GM23338 (cell line): ENCODE measurements around the gene ANGPTL7. TPM values are rescaled to one million over a fixed set of nuclear protein-coding genes. Genes with fewer than 3 reads are reported as not detected.

Experiments used
- ATAC-seq: fragments of 200-7000 bp; cut with Tn5 transposase; 3 replicates; pipeline ENCODE4 v1.9.1; 2020
- DNase-seq: peaks from one replicate; pipeline ENCODE4 v3.0.0-alpha.2; 2015; ENCODE audit warnings: low spot score
- H2AFZ ChIP-seq: fragments of 200-600 bp; sonication (generic); 2 replicates; pipeline ENCODE4 v1.8.0; 2016; ENCODE audit warnings: antibody characterized with exemption, mild to moderate bottlenecking, moderate library complexity
- H3F3A ChIP-seq: fragments of 200-600 bp; sonication (generic); replicated peaks from 2 replicates; pipeline ENCODE4 v1.8.0; 2017; ENCODE audit warnings: antibody characterized with exemption, mixed run types, low read depth
- H3K27ac ChIP-seq: fragments of 200-600 bp; sonication (generic); 2 replicates; pipeline ENCODE4 v1.6.1; 2016; ENCODE audit warnings: low read depth
- H3K27me3 ChIP-seq: fragments of 200-600 bp; sonication (generic); 2 replicates; pipeline ENCODE4 v1.8.0; 2016; ENCODE audit warnings: mild to moderate bottlenecking, mixed run types, moderate library complexity; ENCODE audit not compliant: insufficient read depth
- H3K36me3 ChIP-seq: fragments of 200-600 bp; sonication (generic); 2 replicates; pipeline ENCODE4 v1.8.0; 2016; ENCODE audit warnings: mild to moderate bottlenecking; ENCODE audit not compliant: insufficient read depth
- H3K4me1 ChIP-seq: fragments of 200-600 bp; sonication (generic); 2 replicates; pipeline ENCODE4 v1.8.0; 2016; ENCODE audit warnings: mild to moderate bottlenecking, moderate library complexity; ENCODE audit not compliant: insufficient read depth
- H3K4me2 ChIP-seq: fragments of 200-600 bp; sonication (generic); 2 replicates; pipeline ENCODE4 v1.7.1; 2017; ENCODE audit warnings: mixed run types
- H3K4me3 ChIP-seq: fragments of 200-600 bp; sonication (generic); 2 replicates; pipeline ENCODE4 v1.6.1; 2016; ENCODE audit warnings: mixed run types
- H3K79me2 ChIP-seq: fragments of 200-600 bp; sonication (generic); replicated peaks from 2 replicates; pipeline ENCODE4 v1.8.0; 2017; ENCODE audit warnings: mild to moderate bottlenecking; ENCODE audit not compliant: insufficient read depth
- H3K9me2 ChIP-seq: fragments of 200-600 bp; sonication (generic); 2 replicates; pipeline ENCODE4 v1.8.0; 2017; ENCODE audit not compliant: insufficient read depth
- H4K20me1 ChIP-seq: fragments of 200-600 bp; sonication (generic); replicated peaks from 2 replicates; pipeline ENCODE4 v1.8.0; 2017; ENCODE audit warnings: mild to moderate bottlenecking; ENCODE audit not compliant: insufficient read depth
- H3K27ac Mint-ChIP-seq: 2 replicates; pipeline ENCODE4 v1.8.0; 2020; ENCODE audit warnings: inconsistent platforms, mild to moderate bottlenecking, moderate library complexity, mixed read lengths
- H3K27me3 Mint-ChIP-seq: 3 replicates; pipeline ENCODE4 v1.8.0; 2022; ENCODE audit warnings: low read depth, mild to moderate bottlenecking, moderate library complexity, mixed read lengths, inconsistent platforms; ENCODE audit not compliant: insufficient read depth, poor library complexity
- H3K36me3 Mint-ChIP-seq: 3 replicates; pipeline ENCODE4 v1.8.0; 2021; ENCODE audit warnings: low read depth, mild to moderate bottlenecking, inconsistent platforms, moderate library complexity, mixed read lengths
- H3K4me1 Mint-ChIP-seq: 3 replicates; pipeline ENCODE4 v1.8.0; 2020; ENCODE audit warnings: mild to moderate bottlenecking, inconsistent platforms, mixed read lengths
- H3K4me3 Mint-ChIP-seq: 3 replicates; pipeline ENCODE4 v1.8.0; 2021; ENCODE audit warnings: moderate library complexity, mild to moderate bottlenecking, inconsistent platforms, mixed read lengths
- H3K9me3 Mint-ChIP-seq: 3 replicates; pipeline ENCODE4 v1.8.0; 2020; ENCODE audit warnings: moderate library complexity, mild to moderate bottlenecking, inconsistent platforms, mixed read lengths
- CREB1 ChIP-seq: fragments of 250-450 bp; sonication (Bioruptor Pico); IDR thresholded peaks from 2 replicates; pipeline ENCODE4 v1.5.0; 2020; ENCODE audit warnings: low read depth, mild to moderate bottlenecking, moderate library complexity
- CTCF ChIP-seq, 2 experiments: fragments of 200-600 bp in 1 of 2; sonication (generic) in 1 of 2; conservative IDR thresholded peaks; 2 replicates each; pipeline versions ENCODE4 v1.5.1 to v1.6.1; 2016 to 2017; ENCODE audit warnings: antibody characterized with exemption in 2 of 2, low read depth in 2 of 2, mild to moderate bottlenecking in 2 of 2, moderate library complexity in 1 of 2
- ETS1 ChIP-seq: IDR thresholded peaks from 2 replicates; pipeline ENCODE4 v1.6.1; 2016; ENCODE audit warnings: antibody characterized with exemption
- EZH2 ChIP-seq: fragments of 200-600 bp; sonication (generic); IDR thresholded peaks from one replicate; pipeline ENCODE4 v1.8.0; 2017; ENCODE audit warnings: antibody characterized with exemption, mild to moderate bottlenecking, low read depth; ENCODE audit not compliant: unreplicated experiment
- EZH2phosphoT487 ChIP-seq: fragments of 200-600 bp; sonication (generic); IDR thresholded peaks from one replicate; pipeline ENCODE4 v1.8.1; 2018; ENCODE audit warnings: antibody characterized with exemption; ENCODE audit not compliant: unreplicated experiment
- JUNB ChIP-seq: IDR thresholded peaks from one replicate; pipeline ENCODE4 v1.6.1; 2016; ENCODE audit warnings: antibody characterized with exemption; ENCODE audit not compliant: unreplicated experiment
- NANOG ChIP-seq: IDR thresholded peaks from 2 replicates; pipeline ENCODE4 v1.6.1; 2016; ENCODE audit warnings: antibody characterized with exemption, borderline replicate concordance
- POLR2AphosphoS5 ChIP-seq: IDR thresholded peaks from 2 replicates; pipeline ENCODE4 v1.6.1; 2016; ENCODE audit warnings: antibody characterized with exemption, low read depth
- STAT1 ChIP-seq: IDR thresholded peaks from one replicate; pipeline ENCODE4 v1.6.1; 2016; ENCODE audit warnings: antibody characterized with exemption; ENCODE audit not compliant: unreplicated experiment
- ZNF114 ChIP-seq: fragments of 250-450 bp; sonication (Bioruptor Pico); IDR thresholded peaks from 2 replicates; pipeline ENCODE4 v1.5.0; 2020; ENCODE audit warnings: mild to moderate bottlenecking, moderate library complexity
- ZNF331 ChIP-seq: fragments of 250-450 bp; sonication (Bioruptor Pico); IDR thresholded peaks from 2 replicates; pipeline ENCODE4 v1.5.0; 2020; ENCODE audit warnings: low read depth, mild to moderate bottlenecking, moderate library complexity
- ZNF462 ChIP-seq: fragments of 250-450 bp; sonication (Bioruptor Pico); IDR thresholded peaks from 2 replicates; pipeline ENCODE4 v1.5.0; 2020; ENCODE audit warnings: mild to moderate bottlenecking, moderate library complexity
- polyA plus RNA-seq: library from polyadenylated mRNA; unstranded; fragments of >200 nt; fragmentation: Nextera tagmentation; extraction: Ambion mirVana; gene quantifications from 2 replicates; pipeline ENCODE4 v1.2.1, GENCODE V29; 2016
- total RNA-seq: library from RNA; depleted of rRNA; stranded (reverse); fragments of >200 nt; shearing (Covaris generic); gene quantifications from 2 replicates; pipeline ENCODE4 v1.2.3, GENCODE V29; 2014

ANGPTL7 gene
- total and polyA plus RNA-seq, 2 experiments from 2014 or later = 0.13 TPM; not detected in 1

- no peak for TF ChIP-seq CTCF (conservative IDR thresholded peaks at IDR 0.05; ENCODE audit: low read depth in 2 of 2)
Measured at GRCh38 chr1:11188381-11188780, 774 bp upstream of the ANGPTL7 start (continued).

- Mint-ChIP-seq H3K27ac (no peak overlapping the region), H3K9me3 (no peaks in the 10 kb centered on the region), H3K27me3 (peaks cover 3% of the 10 kb centered on the region), H3K36me3 (peaks cover 52% of the 10 kb centered on the region), H3K4me1 (peaks cover 4% of the 10 kb centered on the region; the same call in 1 of the 3 replicates), H3K4me3 (no peak overlapping the region)
- H3K4me3 ChIP-seq = no peak overlapping the region
- no peaks in the 10 kb centered on the region for H3F3A ChIP-seq
- H3K79me2 ChIP-seq = no peaks in the 10 kb centered on the region
- no peaks in the 10 kb centered on the region for H3K27me3 ChIP-seq
- H3K4me2 ChIP-seq = no peak overlapping the region
- H3K9me2 ChIP-seq = no peaks in the 10 kb centered on the region
- H3K27ac ChIP-seq = no peak overlapping the region
- peaks cover 11% of the 10 kb centered on the region; the same call in 1 of the 2 replicates for H4K20me1 ChIP-seq
- ATAC-seq (no peak), DNase-seq (no peak)
- H2AFZ ChIP-seq = no peak overlapping the region
- H3K4me1 ChIP-seq = no peaks in the 10 kb centered on the region
- H3K36me3 ChIP-seq = peaks cover 12% of the 10 kb centered on the region
- TF ChIP-seq NANOG = no peak
- no peak for TF ChIP-seq ZNF462
- TF ChIP-seq EZH2phosphoT487 = no peak
- no peak for TF ChIP-seq POLR2AphosphoS5
- TF ChIP-seq ETS1 = no peak
- TF ChIP-seq ZNF331 = no peak
- no peak for TF ChIP-seq CREB1
- no peak for TF ChIP-seq JUNB
- no peak for TF ChIP-seq ZNF114 (CRISPR knock-in tag)
- TF ChIP-seq STAT1 = no peak
- no peak for TF ChIP-seq CTCF (conservative IDR thresholded peaks at IDR 0.05; ENCODE audit: low read depth in 2 of 2)
- TF ChIP-seq EZH2 = no peak
Measured at GRCh38 chr1:11193376-11193775, 4.2 kb downstream of the ANGPTL7 start.
